ENCODE measurements around the gene NKAPD1.

The NKAPD1 gene

DNA sequence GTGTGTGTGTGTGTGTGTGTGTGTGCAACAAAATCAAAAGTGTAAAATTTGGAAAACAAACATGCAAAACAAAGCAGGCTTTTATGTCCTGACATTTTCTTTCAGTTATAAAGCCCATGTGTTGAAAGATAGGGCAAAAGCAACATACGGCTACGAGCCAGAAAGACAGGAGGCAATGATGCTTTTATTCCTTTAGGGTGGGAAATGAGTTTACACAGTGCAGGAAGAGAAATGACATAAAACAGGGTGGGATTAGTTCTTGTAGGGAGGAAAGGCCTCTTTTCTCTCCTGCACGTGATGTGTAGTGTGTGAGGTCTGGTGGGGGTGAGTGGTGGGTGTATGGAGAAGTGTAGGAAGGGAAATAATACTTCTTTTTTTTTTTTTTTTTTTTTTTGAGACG, 60.4 kb downstream of the NKAPD1 start:
- FAIRE-seq, result no peak
- no peak for DNase-seq (ENCODE audit: insufficient read length, low spot score)

Measured in GM19239 (cell line).